ENCODE data around the gene ASCC3.

DNA sequence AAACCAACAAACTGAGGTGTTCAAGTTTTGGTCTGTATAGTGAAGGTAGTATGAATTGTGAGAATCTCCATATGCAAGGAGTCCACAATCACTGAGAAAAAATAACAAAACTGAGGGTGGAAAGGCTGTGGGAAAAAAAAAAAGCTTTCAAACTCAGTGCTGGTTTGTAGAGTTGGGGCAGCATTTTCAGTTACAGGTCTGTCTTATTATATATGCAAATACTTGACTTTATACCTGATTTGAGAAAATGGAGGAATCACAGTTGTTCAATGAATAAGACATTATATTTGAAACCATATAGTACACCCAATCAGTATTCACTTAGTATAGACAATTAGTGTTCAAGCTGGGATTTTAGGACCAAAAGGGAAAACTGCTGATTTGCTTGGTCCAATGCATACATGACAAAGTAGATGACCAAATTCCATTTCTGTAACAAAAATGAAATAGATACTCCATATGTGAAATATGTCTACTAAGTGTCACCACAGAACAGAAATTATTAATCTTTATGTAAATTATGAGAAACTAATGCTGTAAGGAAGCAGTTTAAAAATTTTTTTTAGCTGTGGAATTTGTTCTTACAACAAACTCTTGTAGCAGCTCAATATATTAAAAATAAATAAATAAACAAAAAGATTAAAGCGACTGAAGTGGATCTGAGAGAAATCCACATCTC, 187.7 kb downstream of the ASCC3 start:
- TF ChIP-seq, protein P1, sequence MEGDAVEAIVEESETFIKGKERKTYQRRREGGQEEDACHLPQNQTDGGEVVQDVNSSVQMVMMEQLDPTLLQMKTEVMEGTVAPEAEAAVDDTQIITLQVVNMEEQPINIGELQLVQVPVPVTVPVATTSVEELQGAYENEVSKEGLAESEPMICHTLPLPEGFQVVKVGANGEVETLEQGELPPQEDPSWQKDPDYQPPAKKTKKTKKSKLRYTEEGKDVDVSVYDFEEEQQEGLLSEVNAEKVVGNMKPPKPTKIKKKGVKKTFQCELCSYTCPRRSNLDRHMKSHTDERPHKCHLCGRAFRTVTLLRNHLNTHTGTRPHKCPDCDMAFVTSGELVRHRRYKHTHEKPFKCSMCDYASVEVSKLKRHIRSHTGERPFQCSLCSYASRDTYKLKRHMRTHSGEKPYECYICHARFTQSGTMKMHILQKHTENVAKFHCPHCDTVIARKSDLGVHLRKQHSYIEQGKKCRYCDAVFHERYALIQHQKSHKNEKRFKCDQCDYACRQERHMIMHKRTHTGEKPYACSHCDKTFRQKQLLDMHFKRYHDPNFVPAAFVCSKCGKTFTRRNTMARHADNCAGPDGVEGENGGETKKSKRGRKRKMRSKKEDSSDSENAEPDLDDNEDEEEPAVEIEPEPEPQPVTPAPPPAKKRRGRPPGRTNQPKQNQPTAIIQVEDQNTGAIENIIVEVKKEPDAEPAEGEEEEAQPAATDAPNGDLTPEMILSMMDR (IDR thresholded peaks at IDR 0.05; ENCODE audit: low read depth, low read length, missing input control), result no peak
- TF ChIP-seq, protein P2, sequence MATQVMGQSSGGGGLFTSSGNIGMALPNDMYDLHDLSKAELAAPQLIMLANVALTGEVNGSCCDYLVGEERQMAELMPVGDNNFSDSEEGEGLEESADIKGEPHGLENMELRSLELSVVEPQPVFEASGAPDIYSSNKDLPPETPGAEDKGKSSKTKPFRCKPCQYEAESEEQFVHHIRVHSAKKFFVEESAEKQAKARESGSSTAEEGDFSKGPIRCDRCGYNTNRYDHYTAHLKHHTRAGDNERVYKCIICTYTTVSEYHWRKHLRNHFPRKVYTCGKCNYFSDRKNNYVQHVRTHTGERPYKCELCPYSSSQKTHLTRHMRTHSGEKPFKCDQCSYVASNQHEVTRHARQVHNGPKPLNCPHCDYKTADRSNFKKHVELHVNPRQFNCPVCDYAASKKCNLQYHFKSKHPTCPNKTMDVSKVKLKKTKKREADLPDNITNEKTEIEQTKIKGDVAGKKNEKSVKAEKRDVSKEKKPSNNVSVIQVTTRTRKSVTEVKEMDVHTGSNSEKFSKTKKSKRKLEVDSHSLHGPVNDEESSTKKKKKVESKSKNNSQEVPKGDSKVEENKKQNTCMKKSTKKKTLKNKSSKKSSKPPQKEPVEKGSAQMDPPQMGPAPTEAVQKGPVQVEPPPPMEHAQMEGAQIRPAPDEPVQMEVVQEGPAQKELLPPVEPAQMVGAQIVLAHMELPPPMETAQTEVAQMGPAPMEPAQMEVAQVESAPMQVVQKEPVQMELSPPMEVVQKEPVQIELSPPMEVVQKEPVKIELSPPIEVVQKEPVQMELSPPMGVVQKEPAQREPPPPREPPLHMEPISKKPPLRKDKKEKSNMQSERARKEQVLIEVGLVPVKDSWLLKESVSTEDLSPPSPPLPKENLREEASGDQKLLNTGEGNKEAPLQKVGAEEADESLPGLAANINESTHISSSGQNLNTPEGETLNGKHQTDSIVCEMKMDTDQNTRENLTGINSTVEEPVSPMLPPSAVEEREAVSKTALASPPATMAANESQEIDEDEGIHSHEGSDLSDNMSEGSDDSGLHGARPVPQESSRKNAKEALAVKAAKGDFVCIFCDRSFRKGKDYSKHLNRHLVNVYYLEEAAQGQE (IDR thresholded peaks at IDR 0.05), result no peak
- TF ChIP-seq TAF1 (conservative IDR thresholded peaks at IDR 0.05) (no peak), FOXA1 (IDR thresholded peaks at IDR 0.05) (no peak), EGR1 (IDR thresholded peaks at IDR 0.05; ENCODE audit: low read depth in 2 of 2) (no peak)

All from liver (tissue), 3 donors.